Esophagus squamous epithelium (tissue), 4 donors: ENCODE results near the gene C5orf58.

ENCODE experiments used
- CTCF ChIP-seq, 6 experiments: fragments of 450-650 bp in 4 of 6; fragments of 200-600 bp in 2 of 6; sonication (generic) in 2 of 6; IDR thresholded peaks; one replicate each; pipeline ENCODE4 v1.5.1; 2016 to 2019; ENCODE audit warnings: antibody characterized with exemption in 6 of 6, mild to moderate bottlenecking in 4 of 6, moderate library complexity in 4 of 6
- POLR2A ChIP-seq, 4 donors: fragments of 450-650 bp; IDR thresholded peaks; one replicate each; pipeline ENCODE4 v1.6.1; 2017; ENCODE audit warnings: antibody characterized with exemption in 4 of 4, mild to moderate bottlenecking in 4 of 4, moderate library complexity in 3 of 4

GRCh38 chr5:170200876-170201275, 31.9 kb upstream of the C5orf58 start:
- TF ChIP-seq CTCF (IDR thresholded peaks at IDR 0.05) (no peak), POLR2A (IDR thresholded peaks at IDR 0.05) (no peak)
